A673 (cell line): Measurements from ENCODE around the gene NCOR1.

Experiments used
- EZH2 ChIP-seq: fragments of 200-600 bp; sonication (generic); IDR thresholded peaks from 2 replicates; pipeline ENCODE4 v1.6.1; 2017; ENCODE audit warnings: borderline replicate concordance, low read depth, mild to moderate bottlenecking, mixed read lengths, antibody characterized with exemption, low read length; ENCODE audit not compliant: poor library complexity, severe bottlenecking
- TF ChIP-seq, protein P1 (sequence below): fragments of 300-800, 200-600 bp; sonication (generic); conservative IDR thresholded peaks from 2 replicates; pipeline ENCODE4 v1.5.1; 2017; ENCODE audit warnings: low read depth, mild to moderate bottlenecking, antibody characterized with exemption, low read length, moderate library complexity, mixed read lengths

DNA sequence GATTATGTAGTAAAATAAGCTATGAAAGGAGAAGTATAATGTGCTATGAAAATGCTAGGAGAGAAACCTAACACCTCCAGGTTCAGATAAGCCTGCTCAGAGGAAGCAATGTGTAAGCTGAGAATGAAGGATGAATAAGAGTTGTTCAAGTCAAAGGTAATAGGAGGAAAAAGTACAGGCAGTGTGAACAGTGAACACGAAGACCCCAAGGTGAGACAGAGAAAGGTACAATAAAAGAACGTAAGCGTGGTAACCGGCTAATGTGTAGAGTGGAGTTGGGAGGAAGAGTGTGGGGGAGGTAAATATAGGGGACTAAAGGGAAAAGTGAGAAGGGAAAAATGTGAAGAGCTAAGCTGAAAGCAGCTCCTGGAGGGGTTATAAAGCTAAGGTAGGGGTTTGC lies 141.5 kb downstream of the NCOR1 start:
- TF ChIP-seq, protein P1, sequence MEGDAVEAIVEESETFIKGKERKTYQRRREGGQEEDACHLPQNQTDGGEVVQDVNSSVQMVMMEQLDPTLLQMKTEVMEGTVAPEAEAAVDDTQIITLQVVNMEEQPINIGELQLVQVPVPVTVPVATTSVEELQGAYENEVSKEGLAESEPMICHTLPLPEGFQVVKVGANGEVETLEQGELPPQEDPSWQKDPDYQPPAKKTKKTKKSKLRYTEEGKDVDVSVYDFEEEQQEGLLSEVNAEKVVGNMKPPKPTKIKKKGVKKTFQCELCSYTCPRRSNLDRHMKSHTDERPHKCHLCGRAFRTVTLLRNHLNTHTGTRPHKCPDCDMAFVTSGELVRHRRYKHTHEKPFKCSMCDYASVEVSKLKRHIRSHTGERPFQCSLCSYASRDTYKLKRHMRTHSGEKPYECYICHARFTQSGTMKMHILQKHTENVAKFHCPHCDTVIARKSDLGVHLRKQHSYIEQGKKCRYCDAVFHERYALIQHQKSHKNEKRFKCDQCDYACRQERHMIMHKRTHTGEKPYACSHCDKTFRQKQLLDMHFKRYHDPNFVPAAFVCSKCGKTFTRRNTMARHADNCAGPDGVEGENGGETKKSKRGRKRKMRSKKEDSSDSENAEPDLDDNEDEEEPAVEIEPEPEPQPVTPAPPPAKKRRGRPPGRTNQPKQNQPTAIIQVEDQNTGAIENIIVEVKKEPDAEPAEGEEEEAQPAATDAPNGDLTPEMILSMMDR = no peak
- TF ChIP-seq EZH2 = no peak
